ENCODE results near the gene CIITA. TPM values are rescaled to one million over a fixed set of nuclear protein-coding genes. Genes with fewer than 3 reads are reported as not detected.

Gene CIITA
- total RNA-seq, 2 experiments from 2014 or later, result 2.4 to 3.0 TPM

GRCh38 chr16:10880594-10881452 is 3.8 kb downstream of the CIITA start:
- ATAC-seq (ENCODE audit: poor library complexity), result no peak

GRCh38 chr16:10881479-10882030 is 4.6 kb downstream of the CIITA start:
- H3K9me3 Mint-ChIP-seq, result no peaks in the 10 kb centered on the region
- CTCF ChIA-PET, result no interaction called here
- TF ChIP-seq CTCF (IDR thresholded peaks at IDR 0.05), result no peak
- POLR2A ChIA-PET, result no interaction called here
- Histone ChIP-seq H3K27me3 (ENCODE audit: control insufficient read depth in 1 of 2, insufficient read depth in 2 of 2, low read length in 2 of 2) (peaks cover 15 to 18% of the 10 kb centered on the region in 2 experiments), H3K4me1 (ENCODE audit: insufficient read depth, low read length) (peaks cover 54% of the 10 kb centered on the region), H3K27ac (ENCODE audit: low read depth in 1 of 2, low read length in 2 of 2) (no peak overlapping the region), H3K9me3 (ENCODE audit: control insufficient read depth in 1 of 2, insufficient read depth in 1 of 2, low read length in 2 of 2) (peaks cover 0 to 5% of the 10 kb centered on the region in 2 experiments), H3K4me3 (ENCODE audit: low read length) (no peak overlapping the region), H3K36me3 (ENCODE audit: insufficient read depth, low read length) (no peaks in the 10 kb centered on the region)
- intact Hi-C loops (cut with DNase I, micrococcal nuclease), result no loop called here
- peaks cover 18% of the 10 kb centered on the region for H3K4me1 Mint-ChIP-seq (ENCODE audit: low read depth)
- no peak overlapping the region for H3K27ac Mint-ChIP-seq
- no peak for ATAC-seq (ENCODE audit: poor library complexity)
- H3K27me3 Mint-ChIP-seq, result peaks cover 60% of the 10 kb centered on the region
- H3K36me3 Mint-ChIP-seq (ENCODE audit: low read depth), result no peaks in the 10 kb centered on the region
- no peak for DNase-seq
- peak overlapping the region; percentile 3 for H3K4me3 Mint-ChIP-seq

More at GRCh38 chr16:10880594-10881452, 3.8 kb downstream of the CIITA start:
- Mint-ChIP-seq H3K27me3 (peaks cover 62% of the 10 kb centered on the region), H3K4me1 (ENCODE audit: low read depth) (peaks cover 20% of the 10 kb centered on the region), H3K27ac (no peak overlapping the region), H3K36me3 (ENCODE audit: low read depth) (no peaks in the 10 kb centered on the region), H3K9me3 (no peaks in the 10 kb centered on the region), H3K4me3 (no peak overlapping the region)
- Histone ChIP-seq H3K27me3 (ENCODE audit: control insufficient read depth in 1 of 2, insufficient read depth in 2 of 2, low read length in 2 of 2) (peaks cover 15 to 18% of the 10 kb centered on the region in 2 experiments), H3K4me3 (ENCODE audit: low read length) (peak overlapping the region; percentile 78), H3K4me1 (ENCODE audit: insufficient read depth, low read length) (peaks cover 55% of the 10 kb centered on the region), H3K36me3 (ENCODE audit: insufficient read depth, low read length) (no peaks in the 10 kb centered on the region), H3K9me3 (ENCODE audit: control insufficient read depth in 1 of 2, insufficient read depth in 1 of 2, low read length in 2 of 2) (peaks cover 0 to 5% of the 10 kb centered on the region in 2 experiments), H3K27ac (ENCODE audit: low read depth in 1 of 2, low read length in 2 of 2) (no peak overlapping the region)
- POLR2A ChIA-PET, result no interaction called here
- intact Hi-C loops (cut with DNase I, micrococcal nuclease), result no loop called here
- CTCF ChIA-PET, result no interaction called here
- TF ChIP-seq CTCF (IDR thresholded peaks at IDR 0.05), result no peak
- no peak for DNase-seq

GRCh38 chr16:10883004-10883403 is 6.0 kb downstream of the CIITA start:
- peaks cover 0 to 5% of the 10 kb centered on the region in 2 experiments for H3K9me3 ChIP-seq (ENCODE audit: control insufficient read depth in 1 of 2, insufficient read depth in 1 of 2, low read length in 2 of 2)
- intact Hi-C loops (cut with DNase I, micrococcal nuclease), result no loop called here
- peaks cover 40% of the 10 kb centered on the region for H3K4me1 ChIP-seq (ENCODE audit: insufficient read depth, low read length)
- H3K27ac ChIP-seq (ENCODE audit: low read depth in 1 of 2, low read length in 2 of 2), result no peak overlapping the region
- peaks cover 11 to 18% of the 10 kb centered on the region in 2 experiments for H3K27me3 ChIP-seq (ENCODE audit: control insufficient read depth in 1 of 2, insufficient read depth in 2 of 2, low read length in 2 of 2)
- Mint-ChIP-seq H3K4me1 (ENCODE audit: low read depth) (peaks cover 3% of the 10 kb centered on the region), H3K4me3 (no peak overlapping the region), H3K9me3 (no peaks in the 10 kb centered on the region), H3K27me3 (peaks cover 54% of the 10 kb centered on the region), H3K36me3 (ENCODE audit: low read depth) (no peaks in the 10 kb centered on the region), H3K27ac (no peak overlapping the region)
- no peak overlapping the region for H3K4me3 ChIP-seq (ENCODE audit: low read length)
- POLR2A ChIA-PET, result no interaction called here
- CTCF ChIA-PET, result no interaction called here
- no peak for TF ChIP-seq CTCF (IDR thresholded peaks at IDR 0.05)
- ATAC-seq (ENCODE audit: poor library complexity) (no peak), DNase-seq (no peak)
- no peaks in the 10 kb centered on the region for H3K36me3 ChIP-seq (ENCODE audit: insufficient read depth, low read length)
